ENCODE results near the gene DCAF16.

The DCAF16 gene

DNA sequence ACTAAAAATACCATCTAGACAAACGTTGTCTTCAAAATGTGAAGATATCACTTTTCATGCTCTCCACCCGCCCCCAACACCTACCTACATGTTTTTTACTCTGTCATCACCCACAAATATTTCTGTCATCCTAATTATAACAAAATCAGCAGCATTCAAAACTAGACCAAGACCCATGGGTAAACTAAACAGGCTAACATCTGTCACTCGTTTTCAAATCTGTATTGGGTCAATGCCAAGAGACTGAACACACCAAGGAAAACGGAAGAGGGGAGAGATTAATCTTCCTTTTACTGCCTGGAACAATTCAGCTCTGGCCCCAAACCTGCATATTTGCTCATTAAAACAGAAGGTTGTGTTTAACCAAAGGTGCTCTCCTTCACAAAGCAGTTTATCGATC lies 46.6 kb downstream of the DCAF16 start:
- no peak overlapping the region for H3K9ac ChIP-seq (ENCODE audit: low read depth, low read length)
- no peaks in the 10 kb centered on the region; the same call in 1 of the 2 replicates for H3K4me1 ChIP-seq (ENCODE audit: insufficient read depth, low read length)
- H3K9me3 ChIP-seq (ENCODE audit: insufficient read depth, low read depth, low read length) = 0 out of 2 replicates have a peak, but pooled peaks cover 5% of the 10 kb centered on the region
- H3K27me3 ChIP-seq (ENCODE audit: insufficient read depth, low read length) = no peaks in the 10 kb centered on the region
- no peaks in the 10 kb centered on the region for H3K36me3 ChIP-seq (ENCODE audit: insufficient read depth, low read depth, low read length)
- no peak overlapping the region for H3K27ac ChIP-seq (ENCODE audit: low read length)
- H3K4me3 ChIP-seq (ENCODE audit: low read length) = no peak overlapping the region

- Histone ChIP-seq H3K9me3 (ENCODE audit: insufficient read depth, low read depth, low read length) (0 out of 2 replicates have a peak, but pooled peaks cover 5% of the 10 kb centered on the region), H3K9ac (ENCODE audit: low read depth, low read length) (no peak overlapping the region), H3K4me1 (ENCODE audit: insufficient read depth, low read length) (no peaks in the 10 kb centered on the region; the same call in 1 of the 2 replicates), H3K27ac (ENCODE audit: low read length) (no peak overlapping the region), H3K4me3 (ENCODE audit: low read length) (no peak overlapping the region), H3K27me3 (ENCODE audit: insufficient read depth, low read length) (no peaks in the 10 kb centered on the region), H3K36me3 (ENCODE audit: insufficient read depth, low read depth, low read length) (no peaks in the 10 kb centered on the region)
Observed at GRCh38 chr4:17763416-17763815, 47.1 kb downstream of the DCAF16 start.

- Histone ChIP-seq H3K4me1 (ENCODE audit: insufficient read depth, low read length) (no peaks in the 10 kb centered on the region; the same call in 1 of the 2 replicates), H3K27me3 (ENCODE audit: insufficient read depth, low read length) (no peaks in the 10 kb centered on the region), H3K4me3 (ENCODE audit: low read length) (no peak overlapping the region), H3K36me3 (ENCODE audit: insufficient read depth, low read depth, low read length) (no peaks in the 10 kb centered on the region), H3K27ac (ENCODE audit: low read length) (no peak overlapping the region), H3K9ac (ENCODE audit: low read depth, low read length) (no peak overlapping the region), H3K9me3 (ENCODE audit: insufficient read depth, low read depth, low read length) (0 out of 2 replicates have a peak, but pooled peaks cover 5% of the 10 kb centered on the region)
Observed at GRCh38 chr4:17762726-17763125, 47.8 kb downstream of the DCAF16 start.

DNA sequence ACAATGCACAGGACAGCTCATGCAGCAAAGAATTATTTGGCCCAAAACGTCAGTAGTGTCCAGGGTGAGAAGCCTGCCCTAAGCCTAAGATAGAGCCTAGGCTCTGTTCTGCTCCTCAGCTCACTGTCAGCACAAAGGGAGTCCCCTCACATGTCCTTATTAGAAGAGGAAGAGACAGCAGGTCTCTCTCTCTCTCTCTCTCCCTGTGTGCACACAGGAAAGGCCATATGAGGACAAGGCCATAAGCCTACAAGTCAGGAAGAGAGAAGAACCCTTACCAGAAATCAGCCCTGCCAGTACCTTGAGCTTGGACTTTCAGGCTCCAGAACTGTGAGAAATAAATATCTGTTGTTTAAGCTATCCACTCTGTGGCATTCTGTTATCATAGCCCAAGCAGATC lies 49.5 kb downstream of the DCAF16 start:
- Histone ChIP-seq H3K4me3 (ENCODE audit: low read length) (no peak overlapping the region), H3K36me3 (ENCODE audit: insufficient read depth, low read depth, low read length) (no peaks in the 10 kb centered on the region), H3K27me3 (ENCODE audit: insufficient read depth, low read length) (no peaks in the 10 kb centered on the region), H3K27ac (ENCODE audit: low read length) (no peak overlapping the region), H3K9me3 (ENCODE audit: insufficient read depth, low read depth, low read length) (no peaks in the 10 kb centered on the region), H3K9ac (ENCODE audit: low read depth, low read length) (no peak overlapping the region), H3K4me1 (ENCODE audit: insufficient read depth, low read length) (no peaks in the 10 kb centered on the region; the same call in 1 of the 2 replicates)

GRCh38 chr4:17760626-17761025 lies 49.9 kb downstream of the DCAF16 start:
- Histone ChIP-seq H3K27ac (ENCODE audit: low read length) (no peak overlapping the region), H3K36me3 (ENCODE audit: insufficient read depth, low read depth, low read length) (no peaks in the 10 kb centered on the region), H3K4me1 (ENCODE audit: insufficient read depth, low read length) (no peaks in the 10 kb centered on the region; the same call in 1 of the 2 replicates), H3K9me3 (ENCODE audit: insufficient read depth, low read depth, low read length) (no peaks in the 10 kb centered on the region), H3K27me3 (ENCODE audit: insufficient read depth, low read length) (no peaks in the 10 kb centered on the region), H3K9ac (ENCODE audit: low read depth, low read length) (no peak overlapping the region), H3K4me3 (ENCODE audit: low read length) (no peak overlapping the region)

GRCh38 chr4:17758485-17758884 lies 52.1 kb downstream of the DCAF16 start:
- H3K36me3 ChIP-seq (ENCODE audit: insufficient read depth, low read depth, low read length) = no peaks in the 10 kb centered on the region
- H3K4me1 ChIP-seq (ENCODE audit: insufficient read depth, low read length) = no peaks in the 10 kb centered on the region; the same call in 1 of the 2 replicates
- H3K9ac ChIP-seq (ENCODE audit: low read depth, low read length) = no peak overlapping the region
- no peaks in the 10 kb centered on the region for H3K9me3 ChIP-seq (ENCODE audit: insufficient read depth, low read depth, low read length)
- no peaks in the 10 kb centered on the region for H3K27me3 ChIP-seq (ENCODE audit: insufficient read depth, low read length)
- H3K27ac ChIP-seq (ENCODE audit: low read length) = no peak overlapping the region
- H3K4me3 ChIP-seq (ENCODE audit: low read length) = no peak overlapping the region

DNA sequence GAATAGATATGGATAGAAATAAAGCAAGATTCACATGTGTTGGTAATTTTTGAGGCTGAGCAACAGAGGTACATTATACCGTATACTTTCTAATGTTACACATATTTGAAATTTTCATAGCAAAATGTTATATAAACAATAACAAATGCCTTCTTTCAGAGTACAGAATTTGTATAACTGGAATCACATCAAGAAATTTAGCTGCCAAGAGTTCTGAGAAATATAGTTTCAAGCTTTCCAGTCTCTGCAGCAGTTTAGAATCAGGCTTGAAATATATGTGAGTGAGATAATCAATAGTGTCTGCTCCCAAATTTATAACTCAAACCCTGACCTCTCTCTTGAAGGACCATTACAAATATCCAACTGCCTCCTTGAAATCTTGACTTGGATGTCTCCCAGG lies 52.9 kb downstream of the DCAF16 start:
- no peaks in the 10 kb centered on the region for H3K36me3 ChIP-seq (ENCODE audit: insufficient read depth, low read depth, low read length)
- no peak overlapping the region for H3K27ac ChIP-seq (ENCODE audit: low read length)
- no peak overlapping the region for H3K4me3 ChIP-seq (ENCODE audit: low read length)
- no peak overlapping the region for H3K9ac ChIP-seq (ENCODE audit: low read depth, low read length)
- no peaks in the 10 kb centered on the region for H3K9me3 ChIP-seq (ENCODE audit: insufficient read depth, low read depth, low read length)
- H3K27me3 ChIP-seq (ENCODE audit: insufficient read depth, low read length) = no peaks in the 10 kb centered on the region
- no peaks in the 10 kb centered on the region; the same call in 1 of the 2 replicates for H3K4me1 ChIP-seq (ENCODE audit: insufficient read depth, low read length)

- H3K4me3 ChIP-seq (ENCODE audit: low read length) = no peak overlapping the region
- no peaks in the 10 kb centered on the region for H3K4me1 ChIP-seq (ENCODE audit: insufficient read depth, low read length)
- H3K36me3 ChIP-seq (ENCODE audit: insufficient read depth, low read depth, low read length) = no peaks in the 10 kb centered on the region
- H3K9ac ChIP-seq (ENCODE audit: low read depth, low read length) = no peak overlapping the region
- H3K27ac ChIP-seq (ENCODE audit: low read length) = no peak overlapping the region
- H3K9me3 ChIP-seq (ENCODE audit: insufficient read depth, low read depth, low read length) = no peaks in the 10 kb centered on the region
- no peaks in the 10 kb centered on the region for H3K27me3 ChIP-seq (ENCODE audit: insufficient read depth, low read length)
Observed at GRCh38 chr4:17753646-17754045, 56.9 kb downstream of the DCAF16 start.

Data from iPS-20b (cell line).